HG03280 (cell line): ENCODE measurements around the gene RXRB.
"Not testable (repeated sequence)": the region's sequence is repeated elsewhere in the genome, so short reads cannot be mapped to it uniquely, and the experiment has no call there.

Source experiments
- ATAC-seq: cut with Tn5 transposase; IDR thresholded peaks from one replicate; pipeline ENCODE4 v1.9.1; 2021; ENCODE audit warnings: mild to moderate bottlenecking, moderate library complexity; ENCODE audit not compliant: unreplicated experiment

Gene RXRB

GRCh38 chr6:33200219-33201146 is at the start of gene RXRB, which contains the start of gene SLC39A7:
TSS of gene RXRB (minus strand) at chr6:33200665. CDS start at chr6:33200476, 189 bp downstream.
TSS of gene SLC39A7 (plus strand) at chr6:33200867. CDS start at chr6:33201246, 379 bp downstream.
- ATAC-seq: peak; percentile 54

- ATAC-seq: no peak
Measured at GRCh38 chr6:33249732-33250630, 49.5 kb upstream of the RXRB start.

GRCh38 chr6:33248932-33249731 is 48.7 kb upstream of the RXRB start:
- ATAC-seq: peak; percentile 85

- no peak for ATAC-seq
Measured at GRCh38 chr6:33248643-33248931, 48.1 kb upstream of the RXRB start.

- ATAC-seq: peak; percentile 30
Measured at GRCh38 chr6:33247977-33248642, 47.6 kb upstream of the RXRB start.

- no peak for ATAC-seq
Measured at GRCh38 chr6:33243476-33243875, 43.0 kb upstream of the RXRB start.

- ATAC-seq: no peak
Measured at GRCh38 chr6:33241968-33242367, 41.5 kb upstream of the RXRB start.

- no peak for ATAC-seq
Measured at GRCh38 chr6:33237741-33238140, 37.3 kb upstream of the RXRB start.

GRCh38 chr6:33236852-33237251 is 36.4 kb upstream of the RXRB start:
- ATAC-seq: no peak

GRCh38 chr6:33236328-33236727 is 35.9 kb upstream of the RXRB start:
- no peak for ATAC-seq

- no peak for ATAC-seq
Measured at GRCh38 chr6:33235221-33235634, 34.8 kb upstream of the RXRB start.

GRCh38 chr6:33226503-33227120 is 26.1 kb upstream of the RXRB start:
- not testable (repeated sequence) for ATAC-seq

GRCh38 chr6:33217681-33218080 is 17.2 kb upstream of the RXRB start:
- no peak for ATAC-seq

GRCh38 chr6:33217246-33217645 is 16.8 kb upstream of the RXRB start:
- ATAC-seq: no peak

- ATAC-seq: no peak
Measured at GRCh38 chr6:33216117-33216649, 15.7 kb upstream of the RXRB start.

GRCh38 chr6:33215271-33216116 is 15.0 kb upstream of the RXRB start:
- no peak for ATAC-seq

GRCh38 chr6:33213989-33214335 is 13.5 kb upstream of the RXRB start:
- ATAC-seq: no peak

- no peak for ATAC-seq
Measured at GRCh38 chr6:33213166-33213988, 12.9 kb upstream of the RXRB start.
